ENCODE results near the gene SAXO1.

Gene SAXO1

DNA sequence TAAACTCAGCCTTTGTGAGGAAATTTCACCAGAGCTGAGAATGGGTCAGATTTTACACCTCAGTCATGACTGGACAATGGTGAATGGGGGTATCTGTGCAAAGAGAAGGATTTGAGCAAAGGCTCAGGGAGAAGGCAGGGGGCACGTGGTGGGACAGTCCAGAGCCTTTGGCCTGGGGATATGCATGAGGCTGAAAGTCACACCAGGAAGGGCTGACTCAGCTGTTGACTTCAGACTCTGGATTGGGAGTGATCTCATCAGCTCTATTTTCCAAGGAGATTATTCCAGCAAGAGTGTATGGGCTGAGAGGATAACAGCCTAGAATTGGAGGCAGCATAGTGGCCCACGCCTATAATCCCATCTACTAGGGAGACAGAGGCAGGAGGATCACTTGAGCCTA lies 53.6 kb downstream of the SAXO1 start:
- no peak overlapping the region for H3K9ac ChIP-seq (ENCODE audit: low read length)
- H3K4me1 ChIP-seq (ENCODE audit: control insufficient read depth, low read depth, low read length): no peaks in the 10 kb centered on the region
- H3K9me3 ChIP-seq (ENCODE audit: control insufficient read depth, low read depth, low read length): no peaks in the 10 kb centered on the region

DNA sequence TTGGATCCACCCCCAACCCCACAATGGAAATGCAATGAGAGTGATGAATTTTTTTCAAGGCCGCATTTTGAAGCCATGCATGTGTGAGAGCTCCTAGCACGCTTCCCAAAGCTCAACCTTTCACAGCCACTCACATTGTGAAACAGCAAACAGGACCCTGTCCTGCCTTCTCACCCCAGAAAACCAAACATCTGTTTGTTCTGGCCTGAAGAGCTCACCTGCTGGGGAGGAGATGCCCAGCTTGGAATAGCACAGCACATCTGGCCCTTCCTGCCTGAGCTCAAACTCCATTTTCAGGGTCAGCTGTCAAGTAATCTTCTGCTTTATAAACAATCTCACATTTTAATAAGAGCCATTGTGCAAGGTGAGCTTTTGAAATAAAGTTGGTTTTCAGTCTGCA lies 54.8 kb downstream of the SAXO1 start:
- H3K36me3 ChIP-seq (ENCODE audit: control insufficient read depth, low read depth, low read length): no peaks in the 10 kb centered on the region

More for the DNA sequence above, 53.6 kb downstream of the SAXO1 start:
- Histone ChIP-seq H3K27me3 (ENCODE audit: control insufficient read depth, insufficient read depth, low read length) (no peaks in the 10 kb centered on the region), H3K4me3 (ENCODE audit: low read length) (no peak overlapping the region), H3K36me3 (ENCODE audit: control insufficient read depth, low read depth, low read length) (no peaks in the 10 kb centered on the region), H3K27ac (ENCODE audit: low read length) (no peak overlapping the region)

DNA sequence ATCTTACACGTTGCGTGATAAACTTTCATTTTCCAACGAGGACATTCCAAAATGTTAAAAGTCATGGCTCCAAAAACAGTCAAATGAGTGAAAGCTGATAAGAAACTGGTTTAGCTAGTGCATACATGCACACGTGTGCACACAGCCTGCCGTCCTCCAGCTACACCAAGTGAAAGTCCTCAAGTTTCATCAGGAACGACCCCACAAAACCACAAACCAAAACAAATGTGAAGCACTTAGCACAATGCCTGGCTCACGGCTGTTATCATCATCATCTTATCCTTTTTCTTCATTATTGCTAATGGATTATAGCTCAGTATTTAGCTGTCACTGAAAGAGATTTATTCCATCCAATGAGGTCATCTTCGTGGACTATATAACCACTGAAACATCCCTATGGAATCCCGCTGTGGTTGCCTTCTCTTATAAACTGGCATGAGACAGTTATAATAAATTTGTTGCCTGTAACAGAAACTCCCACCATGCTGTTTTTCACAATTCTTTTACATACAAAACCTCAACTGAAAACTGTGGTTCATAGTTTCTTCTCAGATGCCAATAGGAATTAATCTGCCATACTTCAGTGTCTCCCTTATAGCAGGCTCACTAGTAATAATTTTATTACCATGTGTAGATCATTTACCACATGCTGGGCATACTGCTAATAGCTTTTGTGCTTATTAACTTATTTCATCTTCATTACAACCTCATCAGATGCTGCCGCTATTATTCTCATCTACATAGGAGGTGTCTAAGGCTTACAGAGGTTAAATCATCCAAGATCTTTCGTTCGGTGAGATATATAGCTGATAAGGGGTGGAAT lies 56.1 kb downstream of the SAXO1 start:
- no peak overlapping the region for H3K9ac ChIP-seq (ENCODE audit: low read length)
- no peak overlapping the region for H3K4me3 ChIP-seq (ENCODE audit: low read length)
- no peaks in the 10 kb centered on the region for H3K36me3 ChIP-seq (ENCODE audit: control insufficient read depth, low read depth, low read length)
- no peaks in the 10 kb centered on the region for H3K4me1 ChIP-seq (ENCODE audit: control insufficient read depth, low read depth, low read length)
- H3K9me3 ChIP-seq (ENCODE audit: control insufficient read depth, low read depth, low read length): no peaks in the 10 kb centered on the region
- H3K27me3 ChIP-seq (ENCODE audit: control insufficient read depth, insufficient read depth, low read length): no peaks in the 10 kb centered on the region
- no peak overlapping the region for H3K27ac ChIP-seq (ENCODE audit: low read length)

More for the DNA sequence above, 54.8 kb downstream of the SAXO1 start:
- H3K27me3 ChIP-seq (ENCODE audit: control insufficient read depth, insufficient read depth, low read length): no peaks in the 10 kb centered on the region
- no peak overlapping the region for H3K27ac ChIP-seq (ENCODE audit: low read length)
- H3K4me1 ChIP-seq (ENCODE audit: control insufficient read depth, low read depth, low read length): no peaks in the 10 kb centered on the region
- no peaks in the 10 kb centered on the region for H3K9me3 ChIP-seq (ENCODE audit: control insufficient read depth, low read depth, low read length)
- no peak overlapping the region for H3K9ac ChIP-seq (ENCODE audit: low read length)
- no peak overlapping the region for H3K4me3 ChIP-seq (ENCODE audit: low read length)

DNA sequence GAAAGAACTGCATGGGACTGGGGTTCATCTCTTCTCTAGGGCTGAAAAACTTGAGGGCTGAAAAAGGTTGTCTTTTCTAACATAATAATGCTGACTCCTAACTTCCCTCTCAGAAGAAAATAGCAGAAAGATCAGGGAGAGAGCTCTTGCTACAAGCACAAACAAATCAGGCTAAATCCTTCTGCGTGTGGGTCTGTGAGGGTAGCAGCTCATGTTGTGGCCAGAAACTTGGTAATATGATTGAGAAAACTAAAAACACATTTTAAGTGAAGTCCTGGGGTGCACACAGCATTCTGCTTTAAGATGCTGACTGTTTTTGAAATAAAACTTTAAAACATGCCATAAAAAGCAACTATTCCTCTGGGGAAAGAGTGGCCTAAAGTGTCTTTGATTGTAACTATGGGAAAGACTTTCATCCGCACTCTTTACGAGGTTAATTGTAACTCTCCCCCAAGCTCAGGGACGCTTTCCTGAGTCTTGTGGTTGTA lies 56.7 kb downstream of the SAXO1 start:
- H3K27ac ChIP-seq (ENCODE audit: low read length): no peak overlapping the region
- H3K4me3 ChIP-seq (ENCODE audit: low read length): no peak overlapping the region
- no peaks in the 10 kb centered on the region for H3K36me3 ChIP-seq (ENCODE audit: control insufficient read depth, low read depth, low read length)
- H3K9ac ChIP-seq (ENCODE audit: low read length): no peak overlapping the region
- H3K9me3 ChIP-seq (ENCODE audit: control insufficient read depth, low read depth, low read length): no peaks in the 10 kb centered on the region
- no peaks in the 10 kb centered on the region for H3K27me3 ChIP-seq (ENCODE audit: control insufficient read depth, insufficient read depth, low read length)
- H3K4me1 ChIP-seq (ENCODE audit: control insufficient read depth, low read depth, low read length): no peaks in the 10 kb centered on the region

DNA sequence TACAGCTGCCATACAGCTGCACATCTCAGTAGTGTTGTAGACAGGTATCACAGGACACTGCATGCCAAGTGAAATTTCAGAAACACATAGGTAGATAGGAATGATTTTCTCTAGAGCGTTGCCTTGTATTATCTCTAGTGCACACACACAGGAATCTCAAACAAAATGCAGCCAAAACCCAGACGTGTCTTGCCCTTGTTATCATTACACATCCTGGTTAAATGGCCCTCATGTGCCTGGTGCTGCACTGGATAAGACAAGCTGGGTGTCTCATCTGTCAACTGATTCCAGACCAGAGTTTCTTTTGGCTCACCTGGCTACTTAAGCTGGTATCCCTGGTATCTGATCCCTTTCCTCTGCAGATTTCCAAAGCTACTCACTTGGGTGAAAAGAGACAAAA lies 59.7 kb downstream of the SAXO1 start:
- Histone ChIP-seq H3K9ac (ENCODE audit: low read length) (no peak overlapping the region), H3K36me3 (ENCODE audit: control insufficient read depth, low read depth, low read length) (no peaks in the 10 kb centered on the region), H3K4me3 (ENCODE audit: low read length) (no peak overlapping the region), H3K9me3 (ENCODE audit: control insufficient read depth, low read depth, low read length) (no peaks in the 10 kb centered on the region), H3K27ac (ENCODE audit: low read length) (no peak overlapping the region), H3K4me1 (ENCODE audit: control insufficient read depth, low read depth, low read length) (no peaks in the 10 kb centered on the region), H3K27me3 (ENCODE audit: control insufficient read depth, insufficient read depth, low read length) (no peaks in the 10 kb centered on the region)

DNA sequence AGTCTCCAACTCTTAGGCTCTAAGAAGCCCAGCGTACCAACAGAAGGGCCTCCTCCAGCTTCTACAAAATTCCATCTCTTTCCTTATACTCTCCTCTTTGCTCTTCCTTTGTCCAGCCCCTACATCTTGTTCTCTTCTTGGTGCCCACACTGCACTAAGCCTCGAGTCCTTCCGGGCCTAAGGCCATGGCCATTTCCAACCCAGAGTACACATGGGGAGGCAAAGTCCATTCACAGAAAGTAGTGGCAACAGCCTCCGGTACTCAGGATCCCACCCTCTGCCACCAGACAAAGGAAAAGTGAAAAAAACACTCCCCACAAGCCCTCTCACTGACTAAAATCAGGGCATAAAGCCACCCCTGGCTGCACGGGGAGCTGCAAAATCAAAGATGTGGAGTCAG lies 60.3 kb downstream of the SAXO1 start:
- no peaks in the 10 kb centered on the region for H3K27me3 ChIP-seq (ENCODE audit: control insufficient read depth, insufficient read depth, low read length)
- no peaks in the 10 kb centered on the region for H3K36me3 ChIP-seq (ENCODE audit: control insufficient read depth, low read depth, low read length)
- H3K4me3 ChIP-seq (ENCODE audit: low read length): no peak overlapping the region
- no peak overlapping the region for H3K9ac ChIP-seq (ENCODE audit: low read length)
- H3K4me1 ChIP-seq (ENCODE audit: control insufficient read depth, low read depth, low read length): no peaks in the 10 kb centered on the region
- no peaks in the 10 kb centered on the region for H3K9me3 ChIP-seq (ENCODE audit: control insufficient read depth, low read depth, low read length)
- H3K27ac ChIP-seq (ENCODE audit: low read length): no peak overlapping the region

DNA sequence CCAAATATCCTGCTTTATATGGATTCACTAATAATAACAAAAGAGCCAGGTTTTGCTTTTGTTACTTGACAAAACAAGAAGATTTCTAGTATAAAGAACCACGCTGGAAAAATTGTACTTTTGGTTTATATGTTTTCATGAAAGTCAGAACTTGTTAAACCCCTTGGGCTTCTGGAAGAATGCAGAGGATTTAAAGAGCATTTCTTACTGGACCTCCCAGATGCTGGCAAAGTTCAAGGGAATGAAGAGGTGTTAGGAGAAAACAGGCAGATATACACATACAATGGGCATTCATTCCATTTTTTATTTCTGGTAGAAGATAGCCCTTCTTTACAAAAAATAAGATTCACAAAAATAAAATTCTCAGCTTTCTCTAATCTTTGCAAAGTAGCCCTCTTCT lies 61.1 kb downstream of the SAXO1 start:
- H3K36me3 ChIP-seq (ENCODE audit: control insufficient read depth, low read depth, low read length): no peaks in the 10 kb centered on the region
- H3K27ac ChIP-seq (ENCODE audit: low read length): no peak overlapping the region
- H3K4me1 ChIP-seq (ENCODE audit: control insufficient read depth, low read depth, low read length): no peaks in the 10 kb centered on the region
- no peak overlapping the region for H3K9ac ChIP-seq (ENCODE audit: low read length)
- no peaks in the 10 kb centered on the region for H3K9me3 ChIP-seq (ENCODE audit: control insufficient read depth, low read depth, low read length)
- no peak overlapping the region for H3K4me3 ChIP-seq (ENCODE audit: low read length)
- H3K27me3 ChIP-seq (ENCODE audit: control insufficient read depth, insufficient read depth, low read length): no peaks in the 10 kb centered on the region

DNA sequence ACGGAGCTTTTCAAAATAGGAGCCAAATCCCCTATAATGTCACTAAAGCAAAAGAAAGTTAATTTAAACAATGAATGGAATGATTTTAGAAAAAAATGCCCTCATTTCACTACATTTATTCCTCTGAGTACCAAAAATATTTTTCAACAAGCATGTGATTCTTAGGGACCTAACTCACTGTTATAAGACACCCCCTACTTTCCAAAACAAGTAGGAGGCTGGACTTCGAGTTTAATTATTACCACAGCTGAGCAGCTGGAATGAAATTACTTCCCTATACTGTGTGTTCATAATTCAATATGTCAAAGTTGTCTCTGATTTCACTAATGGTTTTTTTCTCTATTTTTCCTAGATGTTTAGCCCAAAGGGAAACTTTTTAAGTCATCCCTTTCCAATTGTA lies 61.6 kb downstream of the SAXO1 start:
- Histone ChIP-seq H3K9ac (ENCODE audit: low read length) (no peak overlapping the region), H3K9me3 (ENCODE audit: control insufficient read depth, low read depth, low read length) (no peaks in the 10 kb centered on the region), H3K4me1 (ENCODE audit: control insufficient read depth, low read depth, low read length) (no peaks in the 10 kb centered on the region), H3K36me3 (ENCODE audit: control insufficient read depth, low read depth, low read length) (no peaks in the 10 kb centered on the region), H3K4me3 (ENCODE audit: low read length) (no peak overlapping the region), H3K27me3 (ENCODE audit: control insufficient read depth, insufficient read depth, low read length) (no peaks in the 10 kb centered on the region), H3K27ac (ENCODE audit: low read length) (no peak overlapping the region)

DNA sequence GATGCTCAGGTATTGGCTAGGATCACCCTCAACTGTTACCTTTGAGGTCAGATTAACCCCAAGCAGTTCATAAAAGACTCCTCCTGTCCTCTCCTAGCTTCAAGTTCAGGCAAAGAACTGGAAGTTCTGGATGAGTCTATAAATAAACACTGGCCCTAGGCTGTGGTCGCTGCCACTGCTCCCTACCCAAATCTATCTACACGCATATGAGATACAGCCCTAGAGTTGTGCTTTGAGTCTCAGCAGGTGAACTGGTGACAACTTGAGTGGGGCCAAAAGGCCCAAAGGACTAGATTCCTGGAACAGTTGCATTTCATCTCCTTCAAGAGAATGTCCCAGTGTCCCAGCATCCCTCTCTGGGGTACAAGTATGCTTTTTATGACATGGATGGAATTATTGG lies 62.6 kb downstream of the SAXO1 start:
- Histone ChIP-seq H3K4me3 (ENCODE audit: low read length) (no peak overlapping the region), H3K9ac (ENCODE audit: low read length) (no peak overlapping the region)

DNA sequence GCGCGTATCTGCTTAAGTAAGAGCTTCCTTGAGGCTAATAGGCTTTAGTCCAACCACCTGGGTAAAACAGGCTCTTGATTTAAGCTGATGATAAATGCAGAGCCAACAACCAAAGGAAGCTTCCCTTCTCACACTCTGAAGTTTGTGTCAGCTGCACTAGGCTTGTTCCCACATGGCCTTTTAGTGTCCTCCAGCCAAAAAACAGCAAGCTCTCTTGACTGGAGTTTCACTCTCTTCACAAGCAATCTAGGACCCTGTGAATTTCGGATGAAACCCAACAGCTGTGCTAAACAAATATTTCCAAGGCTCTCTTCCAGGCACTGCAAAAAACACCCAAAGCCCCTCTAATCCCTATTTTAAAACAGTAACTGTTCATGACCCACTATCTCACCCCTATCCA lies 63.9 kb downstream of the SAXO1 start:
- Histone ChIP-seq H3K4me3 (ENCODE audit: low read length) (no peak overlapping the region), H3K4me1 (ENCODE audit: control insufficient read depth, low read depth, low read length) (no peaks in the 10 kb centered on the region), H3K9me3 (ENCODE audit: control insufficient read depth, low read depth, low read length) (no peaks in the 10 kb centered on the region), H3K27ac (ENCODE audit: low read length) (no peak overlapping the region), H3K9ac (ENCODE audit: low read length) (no peak overlapping the region), H3K36me3 (ENCODE audit: control insufficient read depth, low read depth, low read length) (no peaks in the 10 kb centered on the region), H3K27me3 (ENCODE audit: control insufficient read depth, insufficient read depth, low read length) (no peaks in the 10 kb centered on the region)

More for the DNA sequence above, 62.6 kb downstream of the SAXO1 start:
- Histone ChIP-seq H3K27me3 (ENCODE audit: control insufficient read depth, insufficient read depth, low read length) (no peaks in the 10 kb centered on the region), H3K36me3 (ENCODE audit: control insufficient read depth, low read depth, low read length) (no peaks in the 10 kb centered on the region), H3K4me1 (ENCODE audit: control insufficient read depth, low read depth, low read length) (no peaks in the 10 kb centered on the region), H3K9me3 (ENCODE audit: control insufficient read depth, low read depth, low read length) (no peaks in the 10 kb centered on the region), H3K27ac (ENCODE audit: low read length) (no peak overlapping the region)

DNA sequence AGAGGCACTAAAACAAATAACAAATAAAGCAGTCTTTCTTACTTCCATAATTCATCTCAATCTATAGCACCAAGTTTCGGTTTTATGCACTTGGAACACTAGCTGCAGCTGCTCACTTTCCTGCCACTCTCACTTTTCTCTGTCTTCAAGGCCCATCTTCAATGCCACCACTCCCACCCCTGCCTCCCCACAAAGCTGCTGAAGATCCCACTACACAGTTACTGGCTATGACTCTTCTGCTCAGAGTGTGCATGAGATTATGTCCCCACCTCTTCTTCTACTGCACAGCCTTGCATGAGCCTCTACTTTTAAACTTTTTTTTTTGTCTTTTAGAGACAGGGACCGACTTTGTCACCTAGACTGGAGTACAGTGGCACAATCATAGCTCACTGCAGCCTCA lies 77.4 kb downstream of the SAXO1 start:
- H3K36me3 ChIP-seq (ENCODE audit: control insufficient read depth, low read depth, low read length): no peaks in the 10 kb centered on the region
- H3K9me3 ChIP-seq (ENCODE audit: control insufficient read depth, low read depth, low read length): no peaks in the 10 kb centered on the region
- no peak overlapping the region for H3K4me3 ChIP-seq (ENCODE audit: low read length)
- no peaks in the 10 kb centered on the region for H3K27me3 ChIP-seq (ENCODE audit: control insufficient read depth, insufficient read depth, low read length)
- H3K9ac ChIP-seq (ENCODE audit: low read length): no peak overlapping the region
- no peaks in the 10 kb centered on the region for H3K4me1 ChIP-seq (ENCODE audit: control insufficient read depth, low read depth, low read length)
- no peak overlapping the region for H3K27ac ChIP-seq (ENCODE audit: low read length)

DNA sequence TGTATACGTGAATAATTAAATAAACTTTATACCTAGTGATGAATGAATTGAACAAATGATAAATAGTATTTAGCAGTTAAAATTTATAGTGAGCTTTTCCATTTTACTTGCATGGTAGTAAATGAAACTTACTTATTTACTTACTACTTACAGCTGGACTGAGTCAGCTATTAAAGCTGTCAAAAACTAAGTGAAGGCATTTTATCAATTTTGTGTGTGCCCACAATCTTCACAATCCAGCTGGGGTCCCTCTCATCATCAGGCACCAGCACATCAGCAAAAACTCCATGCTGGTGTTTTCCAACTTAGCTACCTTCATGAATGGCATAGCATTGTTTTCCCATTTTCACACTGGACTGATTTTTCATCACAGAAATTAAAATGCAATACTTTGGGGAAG lies 81.1 kb downstream of the SAXO1 start:
- H3K9ac ChIP-seq (ENCODE audit: low read length): no peak overlapping the region
- no peaks in the 10 kb centered on the region for H3K36me3 ChIP-seq (ENCODE audit: control insufficient read depth, low read depth, low read length)
- no peak overlapping the region for H3K4me3 ChIP-seq (ENCODE audit: low read length)
- no peaks in the 10 kb centered on the region for H3K9me3 ChIP-seq (ENCODE audit: control insufficient read depth, low read depth, low read length)
- no peaks in the 10 kb centered on the region for H3K27me3 ChIP-seq (ENCODE audit: control insufficient read depth, insufficient read depth, low read length)
- H3K4me1 ChIP-seq (ENCODE audit: control insufficient read depth, low read depth, low read length): no peaks in the 10 kb centered on the region
- no peak overlapping the region for H3K27ac ChIP-seq (ENCODE audit: low read length)

All from iPS-18a (cell line).